GM12891 (cell line): ENCODE measurements around the gene CDHR5.

ENCODE experiments used
- DNase-seq: peaks from one replicate; pipeline ENCODE4 v3.0.0; 2011; ENCODE audit warnings: low spot score; ENCODE audit not compliant: insufficient read length
- FAIRE-seq: peaks from 2 replicates; lab custom pipeline; 2011; peaks lifted over from hg19 to GRCh38; lab: Jason Lieb, UNC
- PAX5 ChIP-seq: IDR thresholded peaks from 2 replicates; pipeline ENCODE4 v1.6.1; 2011; ENCODE audit warnings: low read length, moderate library complexity, mild to moderate bottlenecking; ENCODE audit not compliant: insufficient read depth, severe bottlenecking
- POLR2A ChIP-seq: IDR thresholded peaks from 2 replicates; pipeline ENCODE4 v1.6.1; 2011; ENCODE audit warnings: low read depth, low read length, control low read depth
- POLR2AphosphoS5 ChIP-seq: IDR thresholded peaks from 2 replicates; pipeline ENCODE4 v1.6.1; 2011; ENCODE audit warnings: low read depth, low read length, control low read depth
- POU2F2 ChIP-seq: IDR thresholded peaks from 2 replicates; pipeline ENCODE4 v1.6.1; 2011; ENCODE audit warnings: low read depth, mild to moderate bottlenecking, control low read depth, low read length, moderate library complexity
- SPI1 ChIP-seq: IDR thresholded peaks from 2 replicates; pipeline ENCODE4 v1.6.1; 2011; ENCODE audit warnings: low read depth, low read length, control low read depth
- TAF1 ChIP-seq: IDR thresholded peaks from 2 replicates; pipeline ENCODE4 v1.6.1; 2011; ENCODE audit warnings: low read depth, low read length, control low read depth

Gene CDHR5

GRCh38 chr11:569158-569885, 55.4 kb downstream of the CDHR5 start:
- peak; percentile 26 for FAIRE-seq
- TF ChIP-seq SPI1 (no peak), PAX5 (no peak), POU2F2 (no peak), TAF1 (no peak), POLR2AphosphoS5 (no peak), POLR2A (no peak)
- DNase-seq = no peak

GRCh38 chr11:568306-569157, 56.2 kb downstream of the CDHR5 start:
- peak; percentile 100 for FAIRE-seq
- peak; percentile 100 for DNase-seq
- TF ChIP-seq SPI1 (no peak), TAF1 (no peak), POLR2A (no peak), POLR2AphosphoS5 (no peak), PAX5 (no peak), POU2F2 (peak; percentile 94)

- DNase-seq (no peak), FAIRE-seq (no peak)
- TF ChIP-seq POLR2AphosphoS5 (no peak), PAX5 (no peak), TAF1 (no peak), SPI1 (no peak), POLR2A (no peak), POU2F2 (no peak)
These were observed 57.0 kb downstream of the CDHR5 start for GRCh38 chr11:567629-568292.

GRCh38 chr11:567011-567628, 57.6 kb downstream of the CDHR5 start:
- no peak for TF ChIP-seq POLR2AphosphoS5
- no peak for TF ChIP-seq TAF1
- no peak for TF ChIP-seq POLR2A
- TF ChIP-seq SPI1 = no peak
- no peak for TF ChIP-seq POU2F2
- TF ChIP-seq PAX5 = no peak
- DNase-seq (no peak), FAIRE-seq (peak; percentile 61)
